ENCODE data around the gene TMEM150B.

DNA sequence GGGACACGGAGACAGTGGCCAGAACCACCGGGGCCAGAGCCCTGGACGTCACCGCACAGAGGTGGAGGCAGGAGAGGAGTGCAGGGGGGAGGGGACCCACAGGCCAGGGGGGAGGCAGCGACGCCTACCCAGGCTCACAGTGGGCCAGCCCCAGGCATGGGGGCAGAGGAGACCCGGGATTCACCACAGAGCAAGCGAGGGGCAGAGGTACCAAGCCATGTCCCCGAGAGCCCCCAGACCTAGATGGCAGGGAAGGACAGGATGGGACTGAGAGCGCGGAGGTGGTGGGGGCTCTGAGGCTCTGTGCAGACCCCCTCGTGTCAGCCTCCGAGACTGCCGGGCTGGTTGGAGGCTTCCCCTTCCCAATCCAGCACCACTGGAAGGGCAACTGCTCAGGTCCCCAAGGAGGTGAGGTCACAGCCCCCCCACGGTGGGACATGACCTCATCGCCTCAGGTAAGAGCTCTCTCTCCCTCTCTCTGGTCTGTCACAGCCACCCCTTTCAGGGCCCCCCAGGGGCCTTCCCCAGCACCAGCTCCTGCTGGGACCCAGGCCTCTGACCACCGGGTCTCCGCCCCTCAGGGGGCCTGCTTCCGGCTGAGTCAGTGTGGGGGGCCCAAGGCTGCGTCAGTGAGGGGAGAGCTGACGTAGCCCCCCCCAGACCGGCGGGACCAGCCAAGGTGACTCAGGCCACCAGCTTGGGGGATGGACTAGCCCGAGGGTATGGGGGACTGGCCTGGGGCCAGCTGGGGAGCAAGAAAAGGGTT is 47.4 kb upstream of the TMEM150B start:
- TF ChIP-seq, protein P1, sequence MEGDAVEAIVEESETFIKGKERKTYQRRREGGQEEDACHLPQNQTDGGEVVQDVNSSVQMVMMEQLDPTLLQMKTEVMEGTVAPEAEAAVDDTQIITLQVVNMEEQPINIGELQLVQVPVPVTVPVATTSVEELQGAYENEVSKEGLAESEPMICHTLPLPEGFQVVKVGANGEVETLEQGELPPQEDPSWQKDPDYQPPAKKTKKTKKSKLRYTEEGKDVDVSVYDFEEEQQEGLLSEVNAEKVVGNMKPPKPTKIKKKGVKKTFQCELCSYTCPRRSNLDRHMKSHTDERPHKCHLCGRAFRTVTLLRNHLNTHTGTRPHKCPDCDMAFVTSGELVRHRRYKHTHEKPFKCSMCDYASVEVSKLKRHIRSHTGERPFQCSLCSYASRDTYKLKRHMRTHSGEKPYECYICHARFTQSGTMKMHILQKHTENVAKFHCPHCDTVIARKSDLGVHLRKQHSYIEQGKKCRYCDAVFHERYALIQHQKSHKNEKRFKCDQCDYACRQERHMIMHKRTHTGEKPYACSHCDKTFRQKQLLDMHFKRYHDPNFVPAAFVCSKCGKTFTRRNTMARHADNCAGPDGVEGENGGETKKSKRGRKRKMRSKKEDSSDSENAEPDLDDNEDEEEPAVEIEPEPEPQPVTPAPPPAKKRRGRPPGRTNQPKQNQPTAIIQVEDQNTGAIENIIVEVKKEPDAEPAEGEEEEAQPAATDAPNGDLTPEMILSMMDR (IDR thresholded peaks at IDR 0.05), result no peak
- no peak for TF ChIP-seq EZH2 (IDR thresholded peaks at IDR 0.05; ENCODE audit: borderline replicate concordance, insufficient read depth, low read depth, low read length, poor library complexity, severe bottlenecking)
